ENCODE results near the gene BNC2. TPM values are rescaled to one million over a fixed set of nuclear protein-coding genes. Genes with fewer than 3 reads are reported as not detected.
"Not testable (repeated sequence)": the region's sequence is repeated elsewhere in the genome, so short reads cannot be mapped to it uniquely, and the experiment has no call there.

The BNC2 gene
- polyA plus RNA-seq, 1 donor: 4.6 TPM

DNA sequence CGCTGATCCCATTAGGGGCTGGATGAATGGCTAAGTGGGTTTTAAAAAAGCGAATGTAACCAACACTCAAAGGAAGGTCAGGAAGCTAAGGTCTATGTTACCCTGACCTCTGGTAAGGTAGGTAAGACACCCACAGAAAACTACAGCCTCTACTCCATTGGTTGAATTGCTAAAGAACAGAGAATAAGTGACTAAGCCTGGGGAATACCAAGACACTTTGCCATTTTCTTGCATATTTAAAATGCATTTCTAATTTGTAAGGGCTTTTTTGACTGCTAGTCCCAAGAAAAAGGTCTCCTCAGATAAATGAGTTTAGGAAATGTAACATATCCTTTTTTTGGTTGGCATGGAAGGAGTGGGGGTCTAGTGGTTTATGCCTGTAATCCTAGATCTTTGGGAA lies 368.7 kb downstream of the BNC2 start:
- no peak for DNase-seq (ENCODE audit: low read depth)

DNA sequence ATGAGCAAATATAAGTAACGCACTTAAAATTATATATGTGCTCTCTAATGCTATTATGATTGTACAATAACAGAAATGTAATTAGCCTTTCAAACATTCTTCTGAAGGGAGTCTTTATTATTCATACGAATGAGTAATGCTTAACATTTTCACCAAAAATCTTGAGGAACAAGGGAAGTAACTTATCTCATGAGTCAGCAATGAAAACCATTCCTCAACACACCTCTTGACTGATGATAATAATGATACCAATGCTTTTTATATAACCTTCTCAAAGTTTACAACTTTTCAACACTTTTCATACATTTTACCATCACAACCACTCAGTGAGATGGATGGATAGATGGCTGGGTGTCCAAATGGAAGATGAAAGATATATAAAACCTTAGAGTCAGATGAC lies 369.3 kb downstream of the BNC2 start:
- no peak for DNase-seq (ENCODE audit: low read depth)

DNA sequence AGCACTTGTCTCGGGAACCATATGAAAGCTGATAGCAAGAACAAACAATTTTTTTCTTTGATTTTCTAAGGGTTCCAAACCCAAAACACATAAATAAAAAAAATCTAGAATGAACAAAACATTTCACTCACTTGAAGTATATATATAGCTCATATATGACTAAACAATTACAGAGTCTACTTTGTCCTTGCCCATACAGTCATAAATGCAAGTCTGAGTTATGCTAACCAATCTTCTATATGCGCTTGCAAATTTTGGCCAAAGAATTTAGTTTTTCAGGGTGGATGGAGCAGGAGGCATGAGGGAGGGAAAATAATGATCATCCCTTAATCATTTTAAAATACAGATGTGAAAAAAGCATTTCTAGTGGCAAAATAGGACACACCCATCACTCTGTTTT lies 370.1 kb downstream of the BNC2 start:
- no peak for DNase-seq (ENCODE audit: low read depth)

DNA sequence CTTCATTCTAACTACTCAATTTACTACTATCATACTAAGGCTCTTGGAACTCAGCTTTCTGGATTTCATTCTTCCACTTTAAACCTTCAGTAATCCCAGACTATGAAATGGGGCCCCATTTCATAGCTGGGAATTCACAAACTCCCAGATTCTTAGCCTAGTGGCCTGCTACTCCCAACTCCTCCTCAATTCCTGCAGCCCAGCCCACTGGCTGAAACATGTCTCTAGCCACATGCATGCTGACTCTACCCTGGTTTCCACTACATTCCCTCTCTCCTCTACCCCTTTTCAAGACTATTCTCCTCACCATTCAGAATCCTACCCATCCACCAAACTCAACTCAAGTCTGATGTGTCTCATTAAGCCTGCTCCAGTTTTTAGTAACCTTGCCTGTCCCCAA lies 370.6 kb downstream of the BNC2 start:
- DNase-seq (ENCODE audit: low read depth): no peak

DNA sequence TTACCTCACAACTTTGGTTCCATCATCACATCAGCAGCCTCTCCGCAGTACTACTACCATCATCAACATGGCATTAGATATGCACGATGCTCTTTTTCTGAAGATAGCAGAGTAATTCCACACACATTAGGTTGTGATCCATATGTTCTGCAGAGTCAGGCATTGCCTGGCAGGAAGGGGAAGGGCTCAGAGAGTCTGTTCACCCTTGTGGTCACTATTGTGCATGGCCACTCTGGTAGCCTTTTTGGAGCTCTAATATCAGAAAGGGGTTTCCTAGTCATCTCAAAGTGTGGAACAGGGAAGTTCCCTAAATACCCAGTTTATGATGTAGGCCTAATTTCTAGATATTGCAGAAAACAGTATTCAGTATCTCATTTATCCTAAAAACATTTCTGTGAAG lies 373.6 kb downstream of the BNC2 start:
- DNase-seq (ENCODE audit: low read depth): no peak

DNA sequence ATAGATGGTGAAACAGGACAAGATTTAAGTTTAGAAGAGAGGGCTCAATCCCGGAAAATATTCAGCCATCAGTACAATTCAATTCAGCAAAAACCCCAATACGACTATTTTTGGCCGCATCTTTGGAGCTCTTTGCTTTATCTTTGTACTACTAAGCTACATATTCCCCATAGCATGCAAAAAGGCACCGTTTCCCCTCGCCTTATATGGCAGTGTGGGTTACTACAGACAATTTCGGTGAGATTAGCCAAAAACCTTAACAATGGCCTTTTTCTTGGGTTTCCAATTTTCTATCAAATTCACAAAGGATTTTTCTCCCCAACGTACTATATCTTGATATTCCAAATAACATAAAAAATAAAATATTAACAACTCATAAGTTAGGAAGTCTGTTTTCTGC lies 382.6 kb downstream of the BNC2 start:
- no peak for DNase-seq (ENCODE audit: low read depth)

DNA sequence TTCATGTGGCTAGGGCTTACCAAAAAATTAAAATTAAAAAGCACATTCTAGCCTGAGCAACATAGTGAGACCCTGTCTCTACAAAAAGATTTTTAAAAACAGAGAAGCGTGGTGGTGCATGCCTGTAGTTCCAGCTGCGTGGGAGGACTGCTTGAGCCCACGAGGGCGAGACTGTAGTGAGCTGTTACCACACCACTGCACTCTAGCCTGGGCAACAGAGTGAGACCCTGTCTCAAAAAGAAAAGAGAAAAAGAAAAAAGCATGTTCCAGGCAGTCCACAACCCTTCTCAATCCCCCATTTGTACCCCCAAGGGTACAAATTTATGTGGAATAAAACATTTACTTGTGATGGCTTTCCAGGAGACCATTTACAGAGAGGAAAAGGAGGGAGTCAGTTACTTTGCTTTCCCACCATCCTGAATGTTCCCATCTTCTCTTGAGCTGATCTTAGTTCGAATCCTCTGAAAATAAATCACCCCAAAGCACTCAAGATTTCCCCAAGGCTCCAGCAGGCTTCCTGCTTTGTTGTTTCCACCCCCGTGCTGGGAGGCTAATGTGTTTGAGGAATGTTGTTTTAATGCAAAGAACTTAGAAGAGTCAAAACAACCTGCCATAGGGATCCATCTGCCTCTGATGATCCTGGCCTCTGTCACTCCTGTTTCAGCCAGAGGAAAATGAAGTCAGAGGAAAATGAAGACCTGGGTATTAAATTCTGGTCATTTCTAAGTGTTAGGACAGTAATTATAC lies 384.7 kb downstream of the BNC2 start:
- DNase-seq (ENCODE audit: low read depth): no peak

DNA sequence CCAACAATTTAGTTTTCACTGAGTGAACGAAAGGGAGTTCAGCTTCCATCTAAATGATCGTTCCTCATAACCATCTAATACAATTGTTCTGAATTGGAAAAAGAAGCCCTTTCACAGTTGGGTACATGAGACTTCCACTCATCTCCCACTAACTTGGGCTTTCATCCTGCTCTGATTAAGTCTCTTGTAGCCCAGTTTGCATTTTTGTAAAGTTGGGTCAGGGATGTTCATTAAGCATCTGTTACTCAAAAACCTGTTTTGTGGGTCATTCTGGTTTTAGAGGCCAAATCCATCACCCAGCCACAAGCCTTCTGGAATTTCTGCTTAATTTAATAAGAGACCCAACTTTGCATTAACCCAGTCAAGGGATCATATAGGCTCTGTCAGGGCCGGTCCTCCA lies 385.3 kb downstream of the BNC2 start:
- DNase-seq (ENCODE audit: low read depth): no peak

DNA sequence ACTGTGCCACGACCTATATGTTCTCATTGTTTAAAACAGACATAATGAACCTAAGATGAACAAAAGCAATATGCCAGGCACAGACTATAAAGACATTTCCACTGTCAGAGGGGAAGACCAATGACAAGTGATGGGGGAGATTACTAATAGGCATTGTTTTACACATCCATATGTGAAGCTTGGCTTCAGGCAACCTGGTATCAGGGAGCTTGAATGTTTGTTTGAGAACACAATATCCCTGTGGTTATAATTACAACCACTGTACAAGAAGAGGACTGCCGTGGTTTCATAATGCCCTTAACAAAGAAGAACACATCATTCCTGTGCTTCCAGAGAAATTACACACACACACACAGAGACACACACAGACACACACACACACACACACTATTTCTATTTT lies 385.7 kb downstream of the BNC2 start:
- no peak for DNase-seq (ENCODE audit: low read depth)

DNA sequence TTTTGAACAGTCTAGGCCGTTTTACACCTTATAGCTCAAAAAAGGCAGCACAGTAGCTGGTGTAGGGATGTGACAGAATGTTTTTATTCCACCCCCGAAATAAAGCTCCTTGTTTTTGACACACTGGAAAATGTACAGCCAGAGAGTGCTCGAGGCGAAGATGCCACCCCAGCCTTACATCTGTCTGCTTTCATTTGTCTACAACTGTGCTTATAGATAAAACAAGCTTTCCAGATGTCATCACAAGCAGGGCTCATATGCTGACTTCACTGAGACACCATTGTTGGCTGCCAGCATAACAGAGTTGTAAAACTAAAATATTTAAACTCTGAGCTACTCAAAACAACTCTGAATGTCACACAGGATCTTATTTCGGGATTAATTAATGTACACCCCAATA lies 386.3 kb downstream of the BNC2 start:
- no peak for DNase-seq (ENCODE audit: low read depth)

DNA sequence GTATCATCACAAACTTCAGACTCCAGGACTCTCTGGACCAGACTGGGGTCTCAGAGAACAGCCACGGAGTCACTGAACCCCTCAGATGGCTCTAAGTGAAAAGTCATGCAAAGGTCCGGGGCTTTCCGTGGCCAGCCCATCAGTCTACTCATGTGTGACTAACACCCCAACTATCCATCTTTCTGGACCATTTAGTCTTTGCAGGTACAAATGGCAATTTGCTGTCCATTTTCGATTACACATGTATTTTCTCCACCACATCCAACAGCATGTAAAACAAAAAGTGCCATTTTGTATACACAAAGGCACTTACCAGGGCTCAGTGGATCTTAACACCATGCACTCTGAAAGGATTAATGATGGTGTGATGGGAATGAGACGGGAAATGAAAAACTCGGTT lies 387.7 kb downstream of the BNC2 start:
- no peak for DNase-seq (ENCODE audit: low read depth)

DNA sequence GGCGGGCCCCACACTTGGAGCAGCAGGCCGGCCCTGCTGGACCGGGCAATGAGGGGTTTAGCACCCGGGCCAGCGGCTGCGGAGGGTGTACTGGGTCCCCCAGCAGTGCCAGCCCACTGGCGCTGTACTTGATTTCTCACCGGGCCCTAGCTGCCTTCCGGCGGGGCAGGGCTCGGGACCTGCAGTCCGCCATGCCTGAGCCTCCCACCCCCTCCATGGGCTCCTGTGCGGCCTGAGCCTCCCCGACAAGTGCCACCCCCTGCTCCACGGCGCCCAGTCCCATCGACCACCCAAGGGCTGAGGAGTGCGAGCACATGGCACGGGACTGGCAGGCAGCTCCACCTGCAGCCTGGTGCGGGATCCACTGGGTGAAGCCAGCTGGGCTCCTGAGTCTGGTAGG lies 389.9 kb downstream of the BNC2 start:
- DNase-seq (ENCODE audit: low read depth): not testable (repeated sequence)

DNA sequence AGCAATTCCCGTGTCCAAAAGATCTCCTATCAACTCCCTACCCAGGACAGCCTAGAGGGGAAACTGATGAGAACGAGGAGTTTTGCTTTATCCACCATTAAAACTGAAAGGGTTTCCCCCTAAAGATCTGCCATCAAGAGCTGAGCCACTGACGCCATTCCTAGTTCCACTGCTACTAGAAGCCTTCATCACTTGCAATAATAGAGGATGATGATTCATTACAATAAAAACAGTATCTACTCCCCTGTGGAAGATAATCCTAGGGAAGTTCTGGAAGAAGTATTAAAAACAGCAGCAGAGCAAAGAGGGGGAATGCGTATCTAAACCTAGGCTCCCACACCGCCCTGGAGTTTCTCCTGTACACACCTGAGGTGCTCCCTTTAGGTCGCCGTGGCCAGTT lies 394.5 kb downstream of the BNC2 start:
- DNase-seq (ENCODE audit: low read depth): no peak

DNA sequence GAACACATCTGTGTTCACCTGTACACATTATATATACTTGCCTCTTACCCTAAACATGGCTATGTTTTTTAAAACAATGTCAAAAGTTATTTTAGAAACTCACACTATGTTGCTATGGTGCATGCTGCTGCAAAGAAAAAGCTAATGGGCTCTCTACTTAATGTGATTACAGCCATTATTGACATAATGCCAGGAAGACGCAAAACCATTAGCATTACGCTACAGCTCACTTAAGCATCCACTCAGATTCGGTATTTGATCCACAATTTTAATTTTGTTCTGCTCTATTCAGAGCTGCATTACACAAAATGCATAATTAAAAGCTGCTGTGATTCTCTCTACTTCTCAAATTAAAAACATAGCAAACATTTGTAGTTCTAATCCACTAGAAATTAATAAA lies 395.2 kb downstream of the BNC2 start:
- DNase-seq (ENCODE audit: low read depth): no peak

DNA sequence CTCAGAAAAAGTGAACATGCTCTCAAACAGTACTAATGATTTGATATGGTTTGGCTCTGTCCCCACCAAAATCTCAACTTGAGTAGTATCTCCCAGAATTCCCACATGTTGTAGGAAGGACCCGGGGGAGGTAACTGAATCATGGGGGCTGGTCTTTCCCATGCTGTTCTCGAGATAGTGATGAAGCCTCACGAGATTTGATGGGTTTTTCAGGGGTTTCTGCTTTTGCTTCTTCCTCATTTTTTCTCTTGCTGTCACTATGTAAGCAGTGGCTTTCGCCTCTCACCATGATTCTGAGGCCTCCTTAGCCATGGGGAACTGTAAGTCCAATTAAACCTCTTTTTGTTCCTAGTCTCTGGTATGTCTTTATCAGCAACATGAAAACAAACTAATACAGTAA lies 401.3 kb downstream of the BNC2 start:
- no peak for DNase-seq (ENCODE audit: low read depth)

DNA sequence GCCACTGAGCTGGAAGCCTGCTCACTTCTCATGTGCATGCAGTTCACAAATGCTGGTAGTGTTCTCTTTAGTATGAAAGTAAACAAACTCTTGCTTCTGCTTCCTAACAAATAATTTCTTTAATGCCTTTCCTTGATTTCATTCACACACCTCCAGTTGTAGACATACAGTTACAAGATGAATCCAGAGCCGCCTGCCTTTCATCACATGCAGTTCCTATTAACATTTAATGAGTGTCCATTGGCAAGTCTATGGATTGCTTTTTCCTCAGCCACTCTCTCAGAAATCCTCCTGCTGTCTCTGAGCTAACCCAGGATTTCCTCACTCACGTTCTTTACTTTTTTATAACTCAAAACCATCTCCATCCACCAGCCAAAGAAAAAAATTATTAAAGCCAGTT lies 408.6 kb downstream of the BNC2 start:
- no peak for DNase-seq (ENCODE audit: low read depth)

DNA sequence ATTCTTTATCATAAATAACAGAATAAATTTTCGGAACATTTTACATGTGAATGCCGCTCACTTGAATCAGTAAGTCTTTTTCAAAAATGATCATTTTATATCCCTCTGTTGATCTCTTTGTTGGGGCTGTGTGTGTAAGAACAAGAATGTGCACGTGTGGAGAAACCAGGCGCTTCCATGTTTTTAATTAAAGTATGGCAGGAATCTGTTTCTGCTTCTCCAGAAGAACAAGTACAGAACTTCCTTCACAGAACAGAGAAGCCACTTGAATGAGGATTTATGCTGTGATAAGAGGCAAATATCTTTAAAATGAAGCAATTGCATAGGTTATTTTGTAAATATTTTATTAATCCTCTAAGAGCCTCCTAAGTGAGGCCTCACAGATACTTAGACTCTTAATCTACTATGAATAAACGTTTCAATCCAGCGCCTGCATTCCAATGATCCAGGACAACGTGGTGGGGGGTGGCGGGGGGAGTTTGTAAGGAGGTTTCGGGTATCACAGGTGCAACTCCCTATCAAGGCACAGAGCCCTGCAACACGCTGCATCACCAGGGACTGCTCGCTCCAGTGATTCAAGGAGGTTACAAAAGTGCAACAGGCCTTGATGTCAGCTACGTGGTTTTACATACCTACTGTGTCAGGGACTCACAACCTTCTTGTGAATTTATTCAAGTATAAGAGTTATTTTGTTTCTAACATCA lies 409.2 kb downstream of the BNC2 start:
- DNase-seq (ENCODE audit: low read depth): no peak

DNA sequence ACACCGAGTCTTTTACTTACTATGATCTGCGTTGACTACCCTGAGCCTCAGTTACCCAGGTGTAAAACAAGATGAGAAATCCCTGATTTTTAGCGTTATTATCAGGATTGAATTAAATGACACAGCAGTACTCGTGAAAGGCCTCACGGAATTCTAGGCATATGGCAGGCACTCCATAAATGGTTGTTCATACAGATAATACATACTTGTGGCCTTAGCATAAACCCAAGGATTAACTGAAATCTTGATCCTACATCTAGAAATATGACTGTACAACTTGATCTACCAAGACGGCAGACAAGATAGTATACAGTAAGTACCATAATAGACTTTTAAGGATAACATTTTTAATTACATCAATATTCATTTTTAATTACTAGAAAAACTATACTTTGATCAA lies 409.8 kb downstream of the BNC2 start:
- no peak for DNase-seq (ENCODE audit: low read depth)

DNA sequence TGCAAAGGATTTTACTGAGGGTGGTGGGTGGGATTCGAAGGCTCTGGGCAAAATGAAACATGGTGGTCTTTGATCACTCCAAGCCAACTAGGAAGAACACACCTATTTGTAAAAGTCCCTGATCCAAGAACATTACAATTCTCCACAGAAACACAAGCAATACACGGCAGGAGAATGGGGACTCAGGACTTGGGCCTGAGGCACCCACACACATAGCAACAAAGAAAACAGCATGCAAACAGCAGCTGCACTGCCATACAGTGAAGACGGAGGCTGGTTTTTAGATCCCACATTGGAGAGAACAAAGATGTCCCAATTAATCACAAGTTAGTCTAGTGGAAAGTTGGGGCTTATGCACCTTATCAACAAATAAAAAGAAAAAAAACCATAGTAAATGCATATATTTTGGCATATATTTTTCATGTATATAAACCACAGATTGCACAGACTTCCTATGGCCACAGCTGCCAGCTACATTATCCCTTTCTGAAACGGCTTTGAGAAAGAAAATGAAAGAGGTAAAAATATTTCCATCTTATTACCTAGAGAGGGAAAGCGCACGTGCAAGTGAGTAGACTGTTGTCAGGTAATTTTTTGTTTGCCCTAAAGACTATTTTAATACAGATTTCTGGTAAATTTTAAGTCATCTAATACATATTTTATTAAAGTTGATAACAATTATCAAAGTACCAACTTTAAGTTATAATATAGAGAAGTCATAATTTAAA lies 410.9 kb downstream of the BNC2 start:
- DNase-seq (ENCODE audit: low read depth): no peak

DNA sequence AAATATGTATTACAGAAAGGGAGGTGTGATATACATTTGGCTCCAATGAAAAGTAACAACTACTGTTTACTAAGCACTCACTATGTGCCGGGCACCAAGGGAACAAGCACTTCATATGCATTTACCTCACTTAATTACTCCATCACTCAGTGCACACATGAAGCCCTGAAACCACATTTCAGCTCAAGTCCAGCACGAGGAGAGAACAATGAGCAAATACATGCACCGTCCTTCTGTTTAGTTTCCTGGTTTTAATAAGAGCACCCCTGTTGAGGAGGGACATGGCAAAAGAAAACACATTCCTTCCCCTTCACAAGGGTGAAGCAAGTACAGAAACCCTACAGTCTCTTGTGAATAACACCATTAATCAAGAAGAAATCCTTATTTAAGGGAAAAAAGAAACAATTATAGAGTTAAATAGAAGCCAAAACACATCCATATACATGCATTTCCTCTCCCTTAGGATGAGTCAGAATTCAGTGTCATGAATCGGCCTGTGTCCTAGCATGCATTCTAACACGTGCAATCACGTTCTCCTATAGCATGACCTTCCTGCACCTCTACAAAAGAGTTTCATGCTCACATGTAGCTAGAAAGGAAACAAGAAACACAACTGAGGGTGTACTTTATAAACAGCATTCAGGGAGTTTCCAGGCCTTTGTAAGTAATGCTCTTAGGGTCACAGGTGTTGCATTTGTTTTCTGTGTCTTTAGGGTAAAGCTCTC lies 411.6 kb downstream of the BNC2 start:
- no peak for DNase-seq (ENCODE audit: low read depth)

DNA sequence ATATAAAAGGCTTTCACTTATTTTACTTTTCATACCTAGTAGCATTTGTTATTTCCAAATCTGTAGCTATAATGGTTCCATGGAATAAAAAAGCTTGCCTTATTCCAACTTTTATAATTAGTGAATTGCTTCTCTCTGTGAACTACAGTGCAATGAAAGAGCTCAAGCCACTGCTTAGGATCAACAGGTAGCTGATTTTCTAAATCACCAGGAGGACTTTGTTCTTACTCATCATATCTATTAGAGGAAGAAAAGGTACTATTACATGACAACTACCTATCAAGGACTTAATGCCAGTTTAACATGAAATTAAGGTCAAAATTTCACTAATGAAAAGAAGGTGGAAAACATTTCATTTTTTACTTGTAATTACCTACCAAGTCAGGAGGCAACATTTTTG lies 414.6 kb downstream of the BNC2 start:
- no peak for DNase-seq (ENCODE audit: low read depth)

DNA sequence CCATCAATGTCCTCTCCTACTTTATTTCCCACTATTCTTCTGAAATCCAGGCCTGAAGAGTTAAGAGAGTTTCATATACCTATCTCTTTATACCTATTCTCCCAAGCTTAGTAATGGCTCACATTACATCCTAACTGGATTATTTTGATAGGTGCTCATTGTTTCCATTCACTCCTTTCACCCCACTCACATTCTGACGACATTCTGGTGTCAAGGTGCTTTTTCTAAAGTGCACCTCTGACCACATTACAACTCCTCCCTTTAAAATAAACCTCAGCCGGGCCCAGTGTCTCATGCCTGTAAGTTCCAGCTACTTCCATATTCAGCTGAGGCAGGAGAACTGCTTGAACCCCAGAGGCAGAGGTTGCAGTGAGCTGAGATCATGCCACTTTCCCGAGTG lies 417.1 kb downstream of the BNC2 start:
- DNase-seq (ENCODE audit: low read depth): no peak
